ENCODE measurements around the gene KCTD15.

Gene KCTD15

DNA sequence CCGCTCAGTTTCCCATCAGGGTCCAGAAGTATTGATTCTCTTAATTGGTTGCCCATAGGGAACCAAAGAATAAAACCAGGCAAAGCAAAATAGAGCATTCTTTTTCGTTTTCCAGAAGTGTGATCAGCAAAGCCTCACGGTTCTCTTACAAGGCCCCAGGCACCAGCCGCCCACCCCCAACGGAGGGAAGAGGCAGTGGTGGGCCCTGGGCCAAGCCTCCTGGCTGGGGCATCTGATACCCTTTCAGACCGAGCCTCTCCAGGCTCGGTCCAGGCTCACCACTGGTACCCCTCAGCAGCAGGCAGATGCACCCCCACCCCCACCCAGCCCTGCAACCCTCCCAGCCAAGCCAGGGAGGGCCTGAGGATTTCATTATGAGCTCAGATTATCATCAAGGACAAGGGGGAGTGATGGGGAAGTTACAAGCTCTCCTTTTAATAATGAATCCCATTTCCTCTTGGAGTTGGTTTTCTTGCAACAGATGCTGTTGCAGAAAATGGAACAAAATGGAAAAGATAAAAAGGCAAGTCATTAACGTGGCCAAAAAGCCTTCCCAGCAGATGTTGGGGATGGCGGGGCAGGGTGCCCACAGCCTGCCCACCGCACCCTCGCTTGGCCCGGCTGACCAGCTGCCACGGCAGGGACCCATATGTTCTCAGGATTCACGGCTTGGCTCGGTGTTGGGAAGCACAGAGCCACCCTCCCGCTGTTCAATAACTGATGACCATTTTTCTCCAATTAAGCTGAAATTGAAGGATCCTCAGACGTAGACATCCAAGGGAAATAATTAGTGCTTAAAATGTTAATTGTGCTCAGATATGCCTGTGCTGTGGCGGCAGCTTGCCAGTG is 45.9 kb upstream of the KCTD15 start:
- no peak for TF ChIP-seq REST (IDR thresholded peaks at IDR 0.05; ENCODE audit: low read depth)
- TF ChIP-seq TAF1 (IDR thresholded peaks at IDR 0.05; ENCODE audit: low read depth) = no peak
- no peak for TF ChIP-seq EGR1 (IDR thresholded peaks at IDR 0.05)
- TF ChIP-seq RAD21 (IDR thresholded peaks at IDR 0.05; ENCODE audit: low read depth) = no peak
- TF ChIP-seq, protein P1, sequence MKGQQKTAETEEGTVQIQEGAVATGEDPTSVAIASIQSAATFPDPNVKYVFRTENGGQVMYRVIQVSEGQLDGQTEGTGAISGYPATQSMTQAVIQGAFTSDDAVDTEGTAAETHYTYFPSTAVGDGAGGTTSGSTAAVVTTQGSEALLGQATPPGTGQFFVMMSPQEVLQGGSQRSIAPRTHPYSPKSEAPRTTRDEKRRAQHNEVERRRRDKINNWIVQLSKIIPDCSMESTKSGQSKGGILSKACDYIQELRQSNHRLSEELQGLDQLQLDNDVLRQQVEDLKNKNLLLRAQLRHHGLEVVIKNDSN (IDR thresholded peaks at IDR 0.05) = no peak
- TF ChIP-seq TEAD4 (IDR thresholded peaks at IDR 0.05) = no peak
- TF ChIP-seq NFIC (IDR thresholded peaks at IDR 0.05) = no peak
- no peak for TF ChIP-seq TCF12 (IDR thresholded peaks at IDR 0.05; ENCODE audit: low read depth)
- TF ChIP-seq YY1 (IDR thresholded peaks at IDR 0.05; ENCODE audit: low read depth) = no peak
- TF ChIP-seq ZBTB7A (IDR thresholded peaks at IDR 0.05; ENCODE audit: low read depth) = no peak
- no peak for TF ChIP-seq FOXM1 (IDR thresholded peaks at IDR 0.05; ENCODE audit: borderline replicate concordance, low read depth)
- TF ChIP-seq EP300 (IDR thresholded peaks at IDR 0.05; ENCODE audit: borderline replicate concordance) = no peak
- TF ChIP-seq CREB1 (IDR thresholded peaks at IDR 0.05; ENCODE audit: low read depth) = no peak
- no peak for TF ChIP-seq MAX (IDR thresholded peaks at IDR 0.05)
- TF ChIP-seq CEBPB (IDR thresholded peaks at IDR 0.05) = no peak

DNA sequence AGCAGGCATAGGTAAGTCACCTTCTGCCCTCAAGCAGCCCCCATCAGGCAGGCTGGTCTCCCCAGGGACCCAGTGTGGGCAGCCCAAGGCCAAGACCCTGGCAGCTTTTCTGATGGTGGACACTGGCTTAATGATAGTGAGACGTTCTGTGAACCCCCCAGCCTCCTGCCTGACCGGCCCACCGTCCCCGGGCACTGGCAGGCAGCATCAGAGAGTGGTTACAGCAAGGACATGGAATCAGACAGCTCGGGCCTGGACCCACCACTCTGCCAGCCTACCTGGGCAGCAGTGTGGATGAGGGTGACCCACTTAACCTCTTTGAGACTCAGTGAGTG is 45.3 kb upstream of the KCTD15 start:
- TF ChIP-seq MAX (IDR thresholded peaks at IDR 0.05) (no peak), TEAD4 (IDR thresholded peaks at IDR 0.05) (no peak), CEBPB (IDR thresholded peaks at IDR 0.05) (no peak), CREB1 (IDR thresholded peaks at IDR 0.05; ENCODE audit: low read depth) (no peak), FOXM1 (IDR thresholded peaks at IDR 0.05; ENCODE audit: borderline replicate concordance, low read depth) (no peak), ZBTB7A (IDR thresholded peaks at IDR 0.05; ENCODE audit: low read depth) (no peak), REST (IDR thresholded peaks at IDR 0.05; ENCODE audit: low read depth) (no peak)
- TF ChIP-seq, protein P1 (IDR thresholded peaks at IDR 0.05) = no peak

DNA sequence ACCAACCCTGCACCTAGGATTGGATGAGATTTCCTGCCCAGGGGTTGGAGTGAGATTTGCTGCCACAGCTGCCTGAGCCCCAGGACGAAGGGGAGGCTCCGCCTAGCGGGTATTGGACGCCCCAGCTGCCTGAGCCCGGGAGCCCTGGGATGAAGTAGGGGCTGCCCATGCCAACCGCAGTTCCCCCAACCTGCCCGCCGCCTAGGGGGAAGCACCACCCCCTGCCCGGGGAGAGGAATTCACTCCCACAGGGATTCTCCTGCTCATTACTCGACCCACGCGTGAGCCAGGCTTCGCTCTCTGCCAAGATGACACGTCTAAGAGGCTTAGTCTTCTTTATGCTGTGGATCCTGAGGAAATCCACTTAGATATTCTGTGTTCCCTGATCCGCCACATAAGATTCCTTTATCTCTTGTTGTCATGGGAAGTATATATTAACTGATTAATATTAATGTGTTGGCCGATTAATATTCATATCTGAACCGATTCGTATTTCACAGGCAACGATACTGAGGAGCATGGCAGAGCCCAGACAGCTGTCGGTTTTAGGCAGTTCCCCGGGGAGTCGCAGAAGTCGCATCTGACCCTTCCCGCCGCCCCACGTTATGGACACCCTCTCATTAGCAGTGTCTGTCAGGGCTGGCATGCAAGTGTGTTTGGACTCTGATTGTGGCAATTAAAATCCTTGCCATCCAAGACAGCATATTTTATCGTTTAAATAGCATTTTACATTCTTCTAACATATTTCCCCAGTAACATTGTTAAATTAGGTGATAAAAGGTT is 44.5 kb upstream of the KCTD15 start:
- TF ChIP-seq ZBTB7A (IDR thresholded peaks at IDR 0.05; ENCODE audit: low read depth) (no peak), CREB1 (IDR thresholded peaks at IDR 0.05; ENCODE audit: low read depth) (no peak)

- TF ChIP-seq TAF1 (IDR thresholded peaks at IDR 0.05; ENCODE audit: low read depth) (no peak), TCF12 (IDR thresholded peaks at IDR 0.05; ENCODE audit: low read depth) (no peak), ZBTB7A (IDR thresholded peaks at IDR 0.05; ENCODE audit: low read depth) (no peak), CEBPB (IDR thresholded peaks at IDR 0.05) (no peak), FOXM1 (IDR thresholded peaks at IDR 0.05; ENCODE audit: borderline replicate concordance, low read depth) (no peak), NFIC (IDR thresholded peaks at IDR 0.05) (no peak), YY1 (IDR thresholded peaks at IDR 0.05; ENCODE audit: low read depth) (no peak), EGR1 (IDR thresholded peaks at IDR 0.05) (no peak), REST (IDR thresholded peaks at IDR 0.05; ENCODE audit: low read depth) (no peak), RAD21 (IDR thresholded peaks at IDR 0.05; ENCODE audit: low read depth) (no peak), MAX (IDR thresholded peaks at IDR 0.05) (no peak), CREB1 (IDR thresholded peaks at IDR 0.05; ENCODE audit: low read depth) (no peak), TEAD4 (IDR thresholded peaks at IDR 0.05) (no peak), EP300 (IDR thresholded peaks at IDR 0.05; ENCODE audit: borderline replicate concordance) (no peak)
- TF ChIP-seq, protein P1 (IDR thresholded peaks at IDR 0.05) = no peak
Measured at GRCh38 chr19:33752945-33753344, 43.7 kb upstream of the KCTD15 start.
